ENCODE results near the gene DRC3.
"Not testable (repeated sequence)": the region's sequence is repeated elsewhere in the genome, so short reads cannot be mapped to it uniquely, and the experiment has no call there.

DRC3 gene

GRCh38 chr17:17941015-17941414, 31.6 kb upstream of the DRC3 start:
- DNase-seq (ENCODE audit: low read depth) = no peak

GRCh38 chr17:17942846-17943245, 29.8 kb upstream of the DRC3 start:
- DNase-seq (ENCODE audit: low read depth) = no peak

- no peak for DNase-seq (ENCODE audit: low read depth)
These were observed 29.2 kb upstream of the DRC3 start for GRCh38 chr17:17943281-17943984.

GRCh38 chr17:17944242-17944641, 28.4 kb upstream of the DRC3 start:
- no peak for DNase-seq (ENCODE audit: low read depth)

GRCh38 chr17:17944743-17945142, 27.9 kb upstream of the DRC3 start:
- no peak for DNase-seq (ENCODE audit: low read depth)

- DNase-seq (ENCODE audit: low read depth) = no peak
These were observed 26.6 kb upstream of the DRC3 start for GRCh38 chr17:17946093-17946492.

GRCh38 chr17:17947309-17947708, 25.4 kb upstream of the DRC3 start:
- no peak for DNase-seq (ENCODE audit: low read depth)

- DNase-seq (ENCODE audit: low read depth) = no peak
These were observed 24.7 kb upstream of the DRC3 start for GRCh38 chr17:17947966-17948365.

- no peak for DNase-seq (ENCODE audit: low read depth)
These were observed 22.3 kb upstream of the DRC3 start for GRCh38 chr17:17950347-17950746.

- no peak for DNase-seq (ENCODE audit: low read depth)
These were observed 21.9 kb upstream of the DRC3 start for GRCh38 chr17:17950806-17951205.

- no peak for DNase-seq (ENCODE audit: low read depth)
These were observed 21.1 kb upstream of the DRC3 start for GRCh38 chr17:17951524-17951923.

GRCh38 chr17:17952691-17953090, 20.0 kb upstream of the DRC3 start:
- DNase-seq (ENCODE audit: low read depth) = no peak

GRCh38 chr17:17954079-17954478, 18.6 kb upstream of the DRC3 start:
- no peak for DNase-seq (ENCODE audit: low read depth)

GRCh38 chr17:17955790-17956341, 16.8 kb upstream of the DRC3 start:
- DNase-seq (ENCODE audit: low read depth) = not testable (repeated sequence)

- no peak for DNase-seq (ENCODE audit: low read depth)
These were observed 15.1 kb upstream of the DRC3 start for GRCh38 chr17:17957584-17957916.

- no peak for DNase-seq (ENCODE audit: low read depth)
These were observed 13.7 kb upstream of the DRC3 start for GRCh38 chr17:17958982-17959381.

GRCh38 chr17:17959520-17960361, 12.9 kb upstream of the DRC3 start:
- no peak for DNase-seq (ENCODE audit: low read depth)

- no peak for DNase-seq (ENCODE audit: low read depth)
These were observed 12.1 kb upstream of the DRC3 start for GRCh38 chr17:17960500-17961030.

GRCh38 chr17:17963066-17963465, 9.6 kb upstream of the DRC3 start:
- DNase-seq (ENCODE audit: low read depth) = no peak

- DNase-seq (ENCODE audit: low read depth) = no peak
These were observed 8.8 kb upstream of the DRC3 start for GRCh38 chr17:17963694-17964436.

GRCh38 chr17:17964710-17965109, 8.0 kb upstream of the DRC3 start:
- DNase-seq (ENCODE audit: low read depth) = no peak

- no peak for DNase-seq (ENCODE audit: low read depth)
These were observed 7.4 kb upstream of the DRC3 start for GRCh38 chr17:17965152-17965721.
